Measurements from ENCODE around the gene PLCXD3.

DNA sequence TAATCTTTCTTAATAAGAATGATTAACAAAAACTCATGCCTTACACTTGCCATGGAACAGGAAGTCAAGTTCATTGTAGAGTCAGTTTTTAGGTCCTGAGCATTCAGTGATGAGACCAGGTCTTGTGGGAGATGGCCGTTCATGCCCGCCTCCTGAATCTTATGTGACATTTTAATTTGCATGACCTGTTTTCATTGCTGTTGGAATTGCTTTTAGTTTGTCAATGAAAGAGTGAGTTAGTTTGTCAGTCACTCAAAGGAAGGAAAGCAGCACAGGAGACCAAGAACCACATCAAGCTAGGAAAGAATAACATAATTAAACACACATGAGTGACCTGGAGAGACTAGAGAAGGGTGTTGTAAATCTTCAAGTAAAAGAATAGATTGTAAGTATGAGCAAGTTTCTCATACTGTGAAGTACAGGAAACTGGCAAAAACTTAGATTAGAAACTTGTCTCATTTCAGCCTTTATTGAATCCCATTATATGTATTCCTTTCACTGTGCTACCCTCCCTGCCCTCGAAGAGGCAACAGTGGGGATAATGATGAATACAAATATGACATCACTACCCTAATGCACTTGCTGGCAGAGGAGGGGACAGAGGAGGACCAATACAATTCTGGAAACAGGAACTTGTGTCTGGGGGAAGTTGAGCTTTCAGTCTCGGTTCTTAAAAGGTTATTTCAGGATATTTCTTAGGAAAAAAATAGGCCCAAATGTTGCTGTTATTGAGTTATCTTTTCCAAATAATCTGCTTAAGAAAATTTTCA lies 232.7 kb downstream of the PLCXD3 start:
- TF ChIP-seq POLR2A (IDR thresholded peaks at IDR 0.05), result no peak
- TF ChIP-seq, protein P1, sequence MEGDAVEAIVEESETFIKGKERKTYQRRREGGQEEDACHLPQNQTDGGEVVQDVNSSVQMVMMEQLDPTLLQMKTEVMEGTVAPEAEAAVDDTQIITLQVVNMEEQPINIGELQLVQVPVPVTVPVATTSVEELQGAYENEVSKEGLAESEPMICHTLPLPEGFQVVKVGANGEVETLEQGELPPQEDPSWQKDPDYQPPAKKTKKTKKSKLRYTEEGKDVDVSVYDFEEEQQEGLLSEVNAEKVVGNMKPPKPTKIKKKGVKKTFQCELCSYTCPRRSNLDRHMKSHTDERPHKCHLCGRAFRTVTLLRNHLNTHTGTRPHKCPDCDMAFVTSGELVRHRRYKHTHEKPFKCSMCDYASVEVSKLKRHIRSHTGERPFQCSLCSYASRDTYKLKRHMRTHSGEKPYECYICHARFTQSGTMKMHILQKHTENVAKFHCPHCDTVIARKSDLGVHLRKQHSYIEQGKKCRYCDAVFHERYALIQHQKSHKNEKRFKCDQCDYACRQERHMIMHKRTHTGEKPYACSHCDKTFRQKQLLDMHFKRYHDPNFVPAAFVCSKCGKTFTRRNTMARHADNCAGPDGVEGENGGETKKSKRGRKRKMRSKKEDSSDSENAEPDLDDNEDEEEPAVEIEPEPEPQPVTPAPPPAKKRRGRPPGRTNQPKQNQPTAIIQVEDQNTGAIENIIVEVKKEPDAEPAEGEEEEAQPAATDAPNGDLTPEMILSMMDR (IDR thresholded peaks at IDR 0.05), result no peak
